Muscle layer of duodenum (tissue), 2 donors: ENCODE data around the gene ACYP2.

Experiments used
- H3K27ac ChIP-seq: one replicate; pipeline ENCODE4 v1.7.0; 2013; ENCODE audit warnings: mild to moderate bottlenecking, low read length
- H3K27me3 ChIP-seq: one replicate; pipeline ENCODE4 v1.7.0; 2013; ENCODE audit warnings: low read depth, mild to moderate bottlenecking, control low read depth, low read length
- H3K36me3 ChIP-seq, 2 donors: one replicate each; pipeline ENCODE4 v1.7.0; 2013; ENCODE audit warnings: low read length in 2 of 2, control low read depth in 1 of 2, mild to moderate bottlenecking in 1 of 2; ENCODE audit not compliant: insufficient read depth in 2 of 2, control insufficient read depth in 1 of 2
- H3K4me1 ChIP-seq, 2 donors: one replicate each; pipeline ENCODE4 v1.7.0; 2013; ENCODE audit warnings: low read length in 2 of 2, mild to moderate bottlenecking in 2 of 2, control low read depth in 1 of 2, moderate library complexity in 1 of 2; ENCODE audit not compliant: insufficient read depth in 2 of 2, control insufficient read depth in 1 of 2
- H3K4me3 ChIP-seq, 2 donors: one replicate each; pipeline ENCODE4 v1.7.0; 2013; ENCODE audit warnings: low read length in 2 of 2, low read depth in 1 of 2, mild to moderate bottlenecking in 1 of 2
- H3K9me3 ChIP-seq, 2 donors: one replicate each; pipeline ENCODE4 v1.7.0; 2013; ENCODE audit warnings: low read length in 2 of 2, control low read depth in 1 of 2, mild to moderate bottlenecking in 1 of 2; ENCODE audit not compliant: control insufficient read depth in 1 of 2
- donor health status: healthy.

Gene ACYP2

GRCh38 chr2:54206596-54206995 lies 91.2 kb downstream of the ACYP2 start:
- Histone ChIP-seq H3K27ac (no peak overlapping the region), H3K4me3 (no peak overlapping the region), H3K27me3 (no peaks in the 10 kb centered on the region), H3K4me1 (peaks cover 8 to 12% of the 10 kb centered on the region in 2 donors), H3K36me3 (no peaks in the 10 kb centered on the region), H3K9me3 (no peaks in the 10 kb centered on the region)

GRCh38 chr2:54207666-54208195 lies 92.3 kb downstream of the ACYP2 start:
- Histone ChIP-seq H3K4me3 (no peak overlapping the region), H3K4me1 (peaks cover 8 to 21% of the 10 kb centered on the region in 2 donors), H3K27me3 (no peaks in the 10 kb centered on the region), H3K36me3 (no peaks in the 10 kb centered on the region), H3K9me3 (no peaks in the 10 kb centered on the region), H3K27ac (no peak overlapping the region)

- peak overlapping the region; percentile 51 for H3K27ac ChIP-seq
- peaks cover 8 to 21% of the 10 kb centered on the region in 2 donors for H3K4me1 ChIP-seq
- H3K36me3 ChIP-seq: no peaks in the 10 kb centered on the region
- no peaks in the 10 kb centered on the region for H3K9me3 ChIP-seq
- H3K4me3 ChIP-seq: no peak overlapping the region
- no peaks in the 10 kb centered on the region for H3K27me3 ChIP-seq
These were observed 93.2 kb downstream of the ACYP2 start for GRCh38 chr2:54208364-54209240.

- H3K4me1 ChIP-seq: peaks cover 8 to 21% of the 10 kb centered on the region in 2 donors
- H3K4me3 ChIP-seq: no peak overlapping the region
- no peaks in the 10 kb centered on the region for H3K27me3 ChIP-seq
- H3K9me3 ChIP-seq: no peaks in the 10 kb centered on the region
- H3K27ac ChIP-seq: no peak overlapping the region
- H3K36me3 ChIP-seq: no peaks in the 10 kb centered on the region
These were observed 94.0 kb downstream of the ACYP2 start for GRCh38 chr2:54209379-54209778.

- Histone ChIP-seq H3K4me3 (no peak overlapping the region), H3K9me3 (peaks cover 0 to 8% of the 10 kb centered on the region in 2 donors), H3K4me1 (peaks cover 5 to 21% of the 10 kb centered on the region in 2 donors), H3K36me3 (no peaks in the 10 kb centered on the region), H3K27me3 (no peaks in the 10 kb centered on the region), H3K27ac (no peak overlapping the region)
These were observed 97.0 kb downstream of the ACYP2 start for GRCh38 chr2:54212456-54212855.

- H3K9me3 ChIP-seq: peaks cover 0 to 8% of the 10 kb centered on the region in 2 donors
- no peak overlapping the region for H3K4me3 ChIP-seq
- H3K27me3 ChIP-seq: no peaks in the 10 kb centered on the region
- H3K36me3 ChIP-seq: no peaks in the 10 kb centered on the region
- no peak overlapping the region for H3K27ac ChIP-seq
- peaks cover 0 to 21% of the 10 kb centered on the region in 2 donors for H3K4me1 ChIP-seq
These were observed 97.7 kb downstream of the ACYP2 start for GRCh38 chr2:54213082-54213481.

GRCh38 chr2:54224997-54225396 lies 109.6 kb downstream of the ACYP2 start:
- Histone ChIP-seq H3K36me3 (no peaks in the 10 kb centered on the region), H3K27ac (no peak overlapping the region), H3K27me3 (no peaks in the 10 kb centered on the region), H3K9me3 (no peaks in the 10 kb centered on the region), H3K4me3 (no peak overlapping the region), H3K4me1 (no peaks in the 10 kb centered on the region)

- Histone ChIP-seq H3K27me3 (no peaks in the 10 kb centered on the region), H3K27ac (no peak overlapping the region), H3K4me3 (no peak overlapping the region), H3K4me1 (no peaks in the 10 kb centered on the region), H3K36me3 (no peaks in the 10 kb centered on the region), H3K9me3 (no peaks in the 10 kb centered on the region)
These were observed 110.8 kb downstream of the ACYP2 start for GRCh38 chr2:54226260-54226659.

GRCh38 chr2:54227798-54228197 lies 112.4 kb downstream of the ACYP2 start:
- H3K27ac ChIP-seq: no peak overlapping the region
- H3K9me3 ChIP-seq: no peaks in the 10 kb centered on the region
- no peaks in the 10 kb centered on the region for H3K4me1 ChIP-seq
- H3K4me3 ChIP-seq: no peak overlapping the region
- no peaks in the 10 kb centered on the region for H3K27me3 ChIP-seq
- H3K36me3 ChIP-seq: no peaks in the 10 kb centered on the region

GRCh38 chr2:54228945-54229344 lies 113.5 kb downstream of the ACYP2 start:
- Histone ChIP-seq H3K9me3 (no peaks in the 10 kb centered on the region), H3K4me3 (no peak overlapping the region), H3K27ac (no peak overlapping the region), H3K36me3 (no peaks in the 10 kb centered on the region), H3K4me1 (no peaks in the 10 kb centered on the region), H3K27me3 (no peaks in the 10 kb centered on the region)

- Histone ChIP-seq H3K4me3 (no peak overlapping the region), H3K4me1 (no peaks in the 10 kb centered on the region), H3K9me3 (peaks cover 3 to 4% of the 10 kb centered on the region in 2 donors), H3K27ac (no peak overlapping the region), H3K27me3 (no peaks in the 10 kb centered on the region), H3K36me3 (no peaks in the 10 kb centered on the region)
These were observed 118.6 kb downstream of the ACYP2 start for GRCh38 chr2:54233832-54234649.
